Activated naive CD4-positive, alpha-beta T cell treated with anti-CD3 and anti-CD28 coated beads, Interleukin-2, amount 50 U/mL, for 24 hours (primary cell): ENCODE measurements around the gene CCR3.
A peak's percentile ranks its signal among the peaks of the same experiment; 100 is the strongest.

ENCODE experiments used
- H3K27ac Mint-ChIP-seq: one replicate; pipeline ENCODE4 v1.8.0; 2021; ENCODE audit warnings: mild to moderate bottlenecking, mixed read lengths
- H3K27me3 Mint-ChIP-seq: one replicate; pipeline ENCODE4 v1.8.0; 2021; ENCODE audit warnings: mixed read lengths
- H3K36me3 Mint-ChIP-seq: one replicate; pipeline ENCODE4 v1.8.0; 2021; ENCODE audit warnings: mixed read lengths
- H3K4me1 Mint-ChIP-seq: one replicate; pipeline ENCODE4 v1.8.0; 2021; ENCODE audit warnings: mixed read lengths
- H3K4me3 Mint-ChIP-seq: one replicate; pipeline ENCODE4 v1.8.0; 2021; ENCODE audit warnings: mild to moderate bottlenecking, mixed read lengths
- H3K9me3 Mint-ChIP-seq: one replicate; pipeline ENCODE4 v1.8.0; 2021; ENCODE audit warnings: mixed read lengths

The CCR3 gene

DNA sequence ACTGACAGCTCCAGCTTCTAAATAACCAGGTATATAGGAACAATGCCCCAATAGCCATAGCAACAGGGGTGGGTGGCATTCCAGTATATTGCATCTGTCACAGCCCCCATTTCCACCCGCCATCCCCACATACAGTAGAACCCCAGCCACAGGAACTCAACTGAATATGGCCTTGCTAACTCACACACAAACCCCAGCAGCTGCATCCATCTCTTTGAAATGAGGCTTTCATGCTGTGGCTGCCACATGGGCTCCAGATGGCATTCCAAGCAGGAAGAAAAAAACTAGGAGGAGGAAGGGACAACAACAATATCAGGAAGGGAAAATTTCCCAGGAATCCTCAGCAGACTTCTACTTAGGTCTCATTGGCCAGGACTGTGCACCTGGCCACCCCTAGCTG is 54.6 kb downstream of the CCR3 start:
- Mint-ChIP-seq H3K4me3 (no peak overlapping the region), H3K9me3 (no peaks in the 10 kb centered on the region), H3K27ac (no peak overlapping the region)

DNA sequence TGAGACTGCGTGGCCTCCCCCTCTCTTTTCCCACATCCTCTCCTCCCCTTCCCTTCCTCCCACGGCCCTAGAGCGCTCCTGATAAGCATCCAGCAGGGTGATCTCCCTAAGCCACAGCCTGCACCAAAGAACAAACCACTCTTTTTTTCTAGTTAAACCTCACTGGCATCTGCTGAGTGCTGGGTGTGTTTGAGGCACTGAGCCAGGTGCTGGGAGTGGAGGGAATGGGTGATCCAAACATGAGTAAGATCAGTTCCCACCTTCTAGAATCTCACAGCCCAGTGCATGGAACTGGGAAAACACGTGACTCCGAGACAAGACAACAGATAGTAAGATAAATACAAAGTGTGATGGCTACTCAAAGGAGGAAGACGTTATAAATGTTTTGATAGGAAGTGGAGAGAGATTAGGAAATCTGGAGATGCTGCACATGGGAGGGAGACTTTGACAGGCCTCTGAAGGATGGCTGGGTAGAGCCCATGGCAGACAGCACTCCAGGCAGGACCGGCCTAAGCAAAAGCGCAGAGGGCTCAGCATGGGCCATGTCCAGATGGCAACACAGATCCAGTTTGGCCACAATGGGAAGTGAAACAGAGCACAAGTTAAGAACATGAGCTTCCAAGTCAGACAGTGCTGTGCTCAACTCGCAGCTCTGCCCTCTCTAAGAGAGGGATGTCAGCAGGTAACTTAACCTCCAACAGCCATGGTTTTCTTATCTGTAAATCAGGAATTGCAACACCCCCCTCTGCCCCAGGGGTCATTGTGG is 55.6 kb downstream of the CCR3 start:
- Mint-ChIP-seq H3K9me3 (no peaks in the 10 kb centered on the region), H3K27me3 (no peaks in the 10 kb centered on the region), H3K4me3 (no peak overlapping the region), H3K36me3 (no peaks in the 10 kb centered on the region), H3K27ac (peak overlapping the region; percentile 68), H3K4me1 (peaks cover 75% of the 10 kb centered on the region)

More for the DNA sequence above, 54.6 kb downstream of the CCR3 start:
- Mint-ChIP-seq H3K36me3 (no peaks in the 10 kb centered on the region), H3K4me1 (peaks cover 69% of the 10 kb centered on the region), H3K27me3 (no peaks in the 10 kb centered on the region)

DNA sequence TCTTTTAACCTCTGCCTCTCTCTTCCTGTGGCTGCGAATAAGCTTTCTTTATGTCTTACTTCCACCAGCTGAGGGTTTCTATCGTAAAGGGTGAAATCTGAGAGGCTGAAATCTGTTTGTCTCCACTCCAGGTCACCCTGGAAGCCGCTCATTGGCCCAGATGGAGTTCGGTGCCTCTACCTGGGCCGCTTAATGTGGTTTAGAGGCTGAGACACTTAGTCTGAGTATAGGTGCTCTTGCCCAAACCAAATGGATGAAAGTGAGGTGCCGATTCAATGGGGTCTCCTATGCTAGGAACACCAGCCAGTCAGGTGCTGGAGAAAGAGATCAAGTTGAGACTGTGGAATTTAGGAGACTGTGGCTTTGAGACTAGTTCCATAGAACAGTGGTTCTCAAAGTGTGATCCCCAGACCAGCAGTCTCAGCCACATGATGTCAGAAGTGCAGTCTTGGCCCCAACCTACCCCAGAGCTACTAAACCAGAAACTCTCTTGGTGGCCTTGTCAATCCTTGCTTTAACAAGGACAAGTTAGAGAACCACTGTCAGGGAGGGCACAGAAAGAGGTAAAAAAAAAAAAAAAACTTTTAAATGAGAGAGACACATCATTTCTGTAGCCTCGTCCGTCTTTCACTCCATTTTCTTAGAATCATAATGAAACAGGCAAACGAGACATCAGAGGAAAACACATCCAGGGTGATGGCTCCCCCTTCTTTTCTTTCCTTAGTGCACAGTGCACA is 56.8 kb downstream of the CCR3 start:
- Mint-ChIP-seq H3K36me3 (no peaks in the 10 kb centered on the region), H3K27ac (peak overlapping the region; percentile 14), H3K9me3 (no peaks in the 10 kb centered on the region), H3K4me3 (peak overlapping the region; percentile 27), H3K27me3 (no peaks in the 10 kb centered on the region), H3K4me1 (peaks cover 63% of the 10 kb centered on the region)

DNA sequence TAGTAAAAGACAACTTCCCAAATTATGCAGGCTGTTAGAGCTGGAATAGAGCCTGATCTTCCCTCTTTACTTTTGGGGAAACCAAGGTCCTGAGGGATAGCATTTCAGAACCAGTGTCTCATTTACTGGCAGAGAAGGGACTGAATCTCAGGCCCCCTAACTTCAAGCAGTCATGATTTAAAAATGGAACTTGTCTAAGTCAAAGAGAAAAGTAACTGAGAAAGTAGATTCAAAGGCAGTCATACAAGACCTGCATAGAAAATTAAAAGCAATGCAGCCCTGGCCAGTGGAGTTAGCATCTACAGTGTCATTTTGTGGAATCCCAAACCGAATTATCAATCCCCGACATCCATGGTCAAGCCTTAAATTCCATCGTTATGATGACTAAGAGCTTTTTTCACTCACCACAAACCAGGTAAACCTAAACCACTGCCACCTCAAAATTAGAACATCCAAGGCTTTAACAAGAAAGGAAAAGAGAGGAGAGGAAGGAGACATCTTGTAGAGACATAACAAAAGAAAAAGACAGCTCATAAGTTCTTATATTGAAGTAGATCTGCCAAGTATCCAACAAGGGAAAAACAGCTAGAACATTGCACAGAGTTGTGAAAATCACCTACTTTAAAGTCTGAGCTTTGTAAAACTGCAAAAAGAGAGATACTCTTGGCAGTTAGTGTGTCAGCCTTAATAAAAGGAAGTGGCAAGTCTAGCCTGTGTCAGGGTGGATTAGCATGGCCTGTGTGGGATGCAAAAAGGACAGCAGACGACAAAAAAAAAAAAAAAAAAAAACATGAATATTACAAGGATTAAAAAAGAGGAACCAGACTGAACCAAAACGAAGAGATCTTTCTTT is 57.6 kb downstream of the CCR3 start:
- peak overlapping the region; percentile 5 for H3K4me3 Mint-ChIP-seq
- H3K27ac Mint-ChIP-seq = peak overlapping the region; percentile 56

DNA sequence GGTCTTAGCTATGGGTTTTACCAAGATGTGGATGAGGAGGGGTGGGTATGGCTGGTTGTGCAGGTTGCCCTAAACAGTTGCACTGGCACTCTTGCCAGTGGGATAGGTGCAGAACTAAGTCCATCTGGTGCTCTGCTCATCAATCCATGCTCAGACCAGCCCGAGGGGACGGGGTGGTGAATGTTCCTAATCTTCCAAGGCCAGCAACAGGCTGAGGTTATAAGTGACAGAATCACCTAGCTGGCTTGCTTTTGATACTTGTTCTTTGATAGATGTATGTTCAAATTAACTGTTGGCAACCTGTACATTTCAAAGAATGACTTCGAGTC is 58.2 kb downstream of the CCR3 start:
- Mint-ChIP-seq H3K4me3 (no peak overlapping the region), H3K36me3 (no peaks in the 10 kb centered on the region), H3K27ac (no peak overlapping the region), H3K9me3 (no peaks in the 10 kb centered on the region), H3K27me3 (no peaks in the 10 kb centered on the region), H3K4me1 (peaks cover 55% of the 10 kb centered on the region)

More for the DNA sequence above, 57.6 kb downstream of the CCR3 start:
- Mint-ChIP-seq H3K9me3 (no peaks in the 10 kb centered on the region), H3K27me3 (no peaks in the 10 kb centered on the region), H3K36me3 (no peaks in the 10 kb centered on the region), H3K4me1 (peaks cover 55% of the 10 kb centered on the region)

DNA sequence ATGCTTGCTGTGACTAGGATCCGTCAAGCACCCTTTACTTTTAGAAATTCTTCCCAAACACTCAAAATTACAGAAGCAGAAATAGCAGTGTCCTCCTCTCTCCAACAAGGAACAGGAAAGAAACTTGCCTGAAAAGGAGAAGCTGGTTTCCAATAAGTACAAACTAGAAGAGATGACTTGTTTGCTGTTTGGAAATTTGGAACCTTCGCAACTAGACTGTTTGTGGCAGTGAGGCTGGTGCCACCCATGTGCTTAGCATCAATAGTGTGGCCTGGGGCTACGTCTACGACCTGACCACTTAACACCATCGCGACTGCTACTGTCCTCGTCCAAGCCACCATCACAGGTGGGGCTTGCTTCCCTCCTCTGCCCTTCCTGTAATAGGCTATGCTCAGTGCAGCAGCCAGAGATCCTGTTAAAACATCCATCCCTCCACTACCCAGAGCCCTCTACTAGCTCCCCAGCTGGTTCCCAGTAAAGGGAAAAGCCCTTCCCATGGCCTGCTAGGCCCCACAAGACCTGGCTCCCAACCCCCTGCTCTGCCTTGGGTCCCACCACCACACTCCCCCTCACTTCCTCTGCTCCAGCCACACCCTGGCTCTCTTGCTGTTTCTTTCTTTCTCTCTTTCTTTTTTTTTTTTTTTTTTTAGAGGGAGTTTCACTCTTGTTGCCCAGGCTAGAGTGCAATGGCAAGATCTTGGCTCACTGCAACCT is 59.0 kb downstream of the CCR3 start:
- H3K27me3 Mint-ChIP-seq = no peaks in the 10 kb centered on the region
- peak overlapping the region; percentile 25 for H3K27ac Mint-ChIP-seq
- H3K9me3 Mint-ChIP-seq = no peaks in the 10 kb centered on the region
- peaks cover 55% of the 10 kb centered on the region for H3K4me1 Mint-ChIP-seq
- peak overlapping the region; percentile 27 for H3K4me3 Mint-ChIP-seq
- H3K36me3 Mint-ChIP-seq = no peaks in the 10 kb centered on the region

DNA sequence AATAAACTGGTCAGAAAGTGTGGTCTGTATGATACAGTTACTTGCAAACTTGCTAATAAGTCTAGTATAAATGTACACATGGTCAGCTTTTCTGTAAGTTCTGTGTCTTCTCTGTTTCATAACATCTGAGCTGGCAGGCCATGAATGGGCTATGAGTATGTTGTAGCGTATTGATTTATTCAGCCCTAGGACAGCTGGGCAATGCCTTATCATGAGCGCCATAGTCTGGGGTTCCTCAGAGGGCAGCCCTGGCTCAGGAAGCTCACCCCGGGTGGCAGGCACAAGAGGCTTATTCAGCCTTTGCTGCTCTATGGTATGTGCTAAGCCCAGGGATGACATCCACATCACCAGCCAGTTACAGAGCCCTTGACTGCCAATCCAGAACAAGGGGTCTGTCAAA is 61.0 kb downstream of the CCR3 start:
- Mint-ChIP-seq H3K27ac (no peak overlapping the region), H3K4me3 (no peak overlapping the region), H3K36me3 (no peaks in the 10 kb centered on the region), H3K9me3 (no peaks in the 10 kb centered on the region), H3K4me1 (peaks cover 42% of the 10 kb centered on the region), H3K27me3 (peaks cover 2% of the 10 kb centered on the region)

DNA sequence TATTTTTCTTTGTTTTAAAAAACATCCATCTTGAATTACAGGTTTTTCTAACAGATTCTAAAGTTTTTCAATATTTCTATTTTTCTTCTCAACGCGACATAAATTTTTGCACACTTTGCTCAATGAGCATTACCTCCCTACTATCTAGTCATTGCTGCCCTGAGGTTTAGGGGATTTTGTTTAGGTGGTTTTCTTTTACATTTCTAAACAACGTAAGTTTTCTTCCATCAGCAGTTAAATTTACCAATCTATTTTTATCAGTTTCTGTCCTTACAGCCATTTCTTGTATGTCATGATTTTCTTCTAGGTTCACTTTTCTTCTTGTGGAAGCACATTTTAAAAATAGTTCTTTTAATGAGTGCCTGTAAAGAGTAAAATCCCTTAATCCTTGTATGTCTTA is 62.5 kb downstream of the CCR3 start:
- no peaks in the 10 kb centered on the region for H3K9me3 Mint-ChIP-seq
- peaks cover 2% of the 10 kb centered on the region for H3K27me3 Mint-ChIP-seq
- no peaks in the 10 kb centered on the region for H3K36me3 Mint-ChIP-seq
- H3K4me1 Mint-ChIP-seq = peaks cover 29% of the 10 kb centered on the region
- no peak overlapping the region for H3K27ac Mint-ChIP-seq
- no peak overlapping the region for H3K4me3 Mint-ChIP-seq

DNA sequence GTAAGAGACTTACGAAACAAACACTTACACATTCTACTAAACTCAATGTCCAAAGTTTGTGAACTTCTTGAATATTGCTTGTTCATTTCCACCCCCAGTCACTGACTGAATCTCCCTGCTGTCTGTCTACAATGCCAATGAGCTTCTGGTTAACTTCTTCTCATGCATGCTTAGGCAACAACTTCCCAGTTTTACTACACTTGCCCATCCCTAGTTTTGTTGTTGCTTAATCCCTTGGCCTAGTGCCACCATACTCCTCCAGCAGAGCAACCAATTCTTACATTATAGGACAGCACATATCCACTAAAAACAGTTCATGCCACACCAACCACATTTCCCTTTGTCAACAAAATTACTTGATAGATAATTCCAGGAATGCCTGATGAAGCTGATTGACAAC is 70.7 kb downstream of the CCR3 start:
- Mint-ChIP-seq H3K4me3 (no peak overlapping the region), H3K36me3 (peaks cover 1% of the 10 kb centered on the region), H3K27ac (no peak overlapping the region), H3K27me3 (peaks cover 2% of the 10 kb centered on the region), H3K9me3 (no peaks in the 10 kb centered on the region), H3K4me1 (no peaks in the 10 kb centered on the region)

DNA sequence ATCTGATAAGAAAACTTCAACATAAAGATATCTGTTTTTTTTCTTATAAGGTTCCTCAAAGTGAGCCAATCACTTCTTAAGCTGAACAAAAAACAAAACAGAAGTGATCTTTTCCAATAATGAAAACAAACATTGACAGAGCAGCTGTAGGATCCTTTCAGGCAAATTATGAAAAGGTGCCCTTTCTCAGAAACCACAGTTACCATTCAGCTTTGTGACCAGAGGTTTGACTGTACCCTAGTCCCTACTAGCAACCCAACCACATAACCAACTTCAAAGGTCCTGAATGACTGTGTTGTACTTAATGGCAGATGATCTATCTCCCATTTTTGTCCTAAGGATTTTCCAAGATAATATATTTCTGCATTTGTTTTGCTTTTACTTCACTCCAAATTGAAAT is 72.3 kb downstream of the CCR3 start:
- no peaks in the 10 kb centered on the region for H3K4me1 Mint-ChIP-seq
- no peak overlapping the region for H3K4me3 Mint-ChIP-seq
- peaks cover 1% of the 10 kb centered on the region for H3K36me3 Mint-ChIP-seq
- peaks cover 2% of the 10 kb centered on the region for H3K27me3 Mint-ChIP-seq
- H3K9me3 Mint-ChIP-seq = no peaks in the 10 kb centered on the region
- no peak overlapping the region for H3K27ac Mint-ChIP-seq

DNA sequence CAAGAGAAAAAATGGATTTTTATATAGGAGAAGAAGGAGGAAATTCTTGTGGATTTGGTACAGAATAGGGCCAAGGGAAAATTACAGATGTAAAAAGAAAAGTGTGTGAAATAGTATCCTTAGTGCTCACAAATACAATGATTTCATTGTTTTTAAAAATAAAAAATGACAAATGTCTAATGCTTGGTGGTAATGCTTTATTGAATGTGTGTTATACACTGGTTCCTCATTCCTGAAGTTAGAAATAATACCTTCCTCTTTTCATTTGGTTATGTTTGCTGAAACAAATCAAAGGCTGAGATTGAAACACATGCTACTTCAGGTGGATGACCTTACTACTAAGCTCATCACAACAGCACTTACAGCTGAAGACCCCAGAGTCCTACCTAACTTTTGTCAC is 73.9 kb downstream of the CCR3 start:
- Mint-ChIP-seq H3K4me1 (no peaks in the 10 kb centered on the region), H3K9me3 (no peaks in the 10 kb centered on the region), H3K4me3 (no peak overlapping the region), H3K27ac (peak overlapping the region; percentile 69), H3K27me3 (peaks cover 2% of the 10 kb centered on the region), H3K36me3 (peaks cover 1% of the 10 kb centered on the region)
